ENCODE measurements around the gene RPL4. TPM values are rescaled to one million over a fixed set of nuclear protein-coding genes. Genes with fewer than 3 reads are reported as not detected.

Gene RPL4
- total RNA-seq, 1 experiment from 2014 or later = 2,320 TPM

GRCh38 chr15:66482539-66482938 is 22.1 kb downstream of the RPL4 start:
- intact Hi-C loops (cut with micrococcal nuclease; ENCODE audit: unreplicated experiment) = loop anchor here (2.0 kb wide), 1 partner anchor 118 kb away; no protein-coding TSS in a partner anchor
- no peaks in the 10 kb centered on the region for H3K9me3 ChIP-seq (ENCODE audit: insufficient read depth, low read depth)
- no TSS peak for BruUV-seq (replicated peaks)
- H4K20me1 ChIP-seq (ENCODE audit: insufficient read depth) = no peaks in the 10 kb centered on the region
- H3K27me3 ChIP-seq (ENCODE audit: insufficient read depth, low read depth) = no peaks in the 10 kb centered on the region
- H3K4me1 ChIP-seq (replicated peaks; ENCODE audit: insufficient read depth) = peaks cover 47% of the 10 kb centered on the region
- ChIA-PET POLR2A (ENCODE audit: unreplicated experiment) (interaction anchor here (0.7 to 1.3 kb wide), 2 partner anchors 9 to 21 kb away, joined by 3 to 5 read pairs; no protein-coding TSS in a partner anchor), CTCF (no interaction called here)
- H2AFZ ChIP-seq = no peak overlapping the region
- DNase-seq = no peak
- H3K27ac ChIP-seq = peak overlapping the region; percentile 72
- TF ChIP-seq, protein P1, sequence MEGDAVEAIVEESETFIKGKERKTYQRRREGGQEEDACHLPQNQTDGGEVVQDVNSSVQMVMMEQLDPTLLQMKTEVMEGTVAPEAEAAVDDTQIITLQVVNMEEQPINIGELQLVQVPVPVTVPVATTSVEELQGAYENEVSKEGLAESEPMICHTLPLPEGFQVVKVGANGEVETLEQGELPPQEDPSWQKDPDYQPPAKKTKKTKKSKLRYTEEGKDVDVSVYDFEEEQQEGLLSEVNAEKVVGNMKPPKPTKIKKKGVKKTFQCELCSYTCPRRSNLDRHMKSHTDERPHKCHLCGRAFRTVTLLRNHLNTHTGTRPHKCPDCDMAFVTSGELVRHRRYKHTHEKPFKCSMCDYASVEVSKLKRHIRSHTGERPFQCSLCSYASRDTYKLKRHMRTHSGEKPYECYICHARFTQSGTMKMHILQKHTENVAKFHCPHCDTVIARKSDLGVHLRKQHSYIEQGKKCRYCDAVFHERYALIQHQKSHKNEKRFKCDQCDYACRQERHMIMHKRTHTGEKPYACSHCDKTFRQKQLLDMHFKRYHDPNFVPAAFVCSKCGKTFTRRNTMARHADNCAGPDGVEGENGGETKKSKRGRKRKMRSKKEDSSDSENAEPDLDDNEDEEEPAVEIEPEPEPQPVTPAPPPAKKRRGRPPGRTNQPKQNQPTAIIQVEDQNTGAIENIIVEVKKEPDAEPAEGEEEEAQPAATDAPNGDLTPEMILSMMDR (conservative IDR thresholded peaks at IDR 0.05) = no peak
- no peak for TF ChIP-seq EZH2 (IDR thresholded peaks at IDR 0.05; ENCODE audit: low read depth)
- no peaks in the 10 kb centered on the region for H3K79me2 ChIP-seq (ENCODE audit: low read depth)
- peaks cover 43% of the 10 kb centered on the region; the same call in 1 of the 2 replicates for H3F3A ChIP-seq (ENCODE audit: insufficient read depth, low read depth)
- no peaks in the 10 kb centered on the region for H3K36me3 ChIP-seq (ENCODE audit: low read depth)
- H3K9me2 ChIP-seq (ENCODE audit: insufficient read depth) = no peaks in the 10 kb centered on the region
- no peak overlapping the region for H3K4me3 ChIP-seq
- peak overlapping the region; percentile 46; the same call in 1 of the 2 replicates for H3K4me2 ChIP-seq

GRCh38 chr15:66481107-66481856 is 23.4 kb downstream of the RPL4 start:
- Histone ChIP-seq H3K36me3 (ENCODE audit: low read depth) (no peaks in the 10 kb centered on the region), H3K9me3 (ENCODE audit: insufficient read depth, low read depth) (no peaks in the 10 kb centered on the region)

GRCh38 chr15:66480267-66480666 is 24.4 kb downstream of the RPL4 start:
- peak overlapping the region; percentile 47; the same call in 1 of the 2 replicates for H3K4me2 ChIP-seq
- POLR2A ChIA-PET (ENCODE audit: unreplicated experiment) = interaction anchor here (0.5 to 0.6 kb wide), 4 partner anchors 18 to 540 kb away, joined by 3 to 9 read pairs (median 4); no protein-coding TSS in a partner anchor

More at GRCh38 chr15:66481107-66481856, 23.4 kb downstream of the RPL4 start:
- intact Hi-C loops (cut with micrococcal nuclease; ENCODE audit: unreplicated experiment) = loop anchor here (1.0 kb wide), 1 partner anchor 21 kb away; no protein-coding TSS in a partner anchor
- Histone ChIP-seq H3K4me1 (replicated peaks; ENCODE audit: insufficient read depth) (peaks cover 47% of the 10 kb centered on the region), H3K79me2 (ENCODE audit: low read depth) (no peaks in the 10 kb centered on the region), H3K4me3 (no peak overlapping the region), H3K27ac (peak overlapping the region; percentile 47), H3K27me3 (ENCODE audit: insufficient read depth, low read depth) (no peaks in the 10 kb centered on the region), H3F3A (ENCODE audit: insufficient read depth, low read depth) (peaks cover 43% of the 10 kb centered on the region; the same call in 1 of the 2 replicates), H3K4me2 (peak overlapping the region; percentile 47), H4K20me1 (ENCODE audit: insufficient read depth) (no peaks in the 10 kb centered on the region), H2AFZ (no peak overlapping the region), H3K9me2 (ENCODE audit: insufficient read depth) (no peaks in the 10 kb centered on the region)
- ChIA-PET POLR2A (ENCODE audit: unreplicated experiment) (interaction anchor here (0.5 kb wide), 3 partner anchors 19 to 541 kb away, joined by 3 to 4 read pairs (median 4); no protein-coding TSS in a partner anchor), CTCF (no interaction called here)
- no peak for TF ChIP-seq EZH2 (IDR thresholded peaks at IDR 0.05; ENCODE audit: low read depth)
- TF ChIP-seq, protein P1 (conservative IDR thresholded peaks at IDR 0.05) = no peak
- DNase-seq = peak; percentile 68 to 86
- BruUV-seq (replicated peaks) = no TSS peak

More at GRCh38 chr15:66480267-66480666, 24.4 kb downstream of the RPL4 start:
- H3K4me1 ChIP-seq (replicated peaks; ENCODE audit: insufficient read depth) = peaks cover 47% of the 10 kb centered on the region
- no peak for DNase-seq
- H3K27me3 ChIP-seq (ENCODE audit: insufficient read depth, low read depth) = no peaks in the 10 kb centered on the region
- intact Hi-C loops (cut with micrococcal nuclease; ENCODE audit: unreplicated experiment) = no loop called here
- H3K4me3 ChIP-seq = no peak overlapping the region
- TF ChIP-seq, protein P1 (conservative IDR thresholded peaks at IDR 0.05) = no peak
- TF ChIP-seq EZH2 (IDR thresholded peaks at IDR 0.05; ENCODE audit: low read depth) = no peak
- CTCF ChIA-PET = interaction anchor here (0.7 kb wide), 1 partner anchor 1421 kb away, joined by 4 read pairs; no protein-coding TSS in a partner anchor
- H3K9me3 ChIP-seq (ENCODE audit: insufficient read depth, low read depth) = no peaks in the 10 kb centered on the region
- H3K79me2 ChIP-seq (ENCODE audit: low read depth) = no peaks in the 10 kb centered on the region
- peak overlapping the region; percentile 47 for H3K27ac ChIP-seq
- no TSS peak for BruUV-seq (replicated peaks)
- H2AFZ ChIP-seq = no peak overlapping the region
- H3K9me2 ChIP-seq (ENCODE audit: insufficient read depth) = no peaks in the 10 kb centered on the region
- H3F3A ChIP-seq (ENCODE audit: insufficient read depth, low read depth) = peaks cover 43% of the 10 kb centered on the region; the same call in 1 of the 2 replicates
- H3K36me3 ChIP-seq (ENCODE audit: low read depth) = no peaks in the 10 kb centered on the region
- H4K20me1 ChIP-seq (ENCODE audit: insufficient read depth) = no peaks in the 10 kb centered on the region
